SU-DHL-6 (cell line): ENCODE measurements around the gene NUFIP2.

Experiments
- H2AFZ ChIP-seq: fragments of 200-600 bp; sonication (generic); 2 replicates; pipeline ENCODE4 v1.6.1; 2014; ENCODE audit warnings: low read depth, mild to moderate bottlenecking, moderate library complexity, mixed read lengths, antibody characterized with exemption, low read length; ENCODE audit not compliant: severe bottlenecking
- H3F3A ChIP-seq: fragments of 200-600 bp; shearing (Covaris generic); 2 replicates; pipeline ENCODE4 v1.6.0; 2016; ENCODE audit warnings: antibody characterized with exemption, mild to moderate bottlenecking; ENCODE audit not compliant: insufficient read depth
- H3K27ac ChIP-seq: fragments of 200-600 bp; sonication (generic); 2 replicates; pipeline ENCODE4 v1.5.1; 2016; ENCODE audit warnings: low read depth, mild to moderate bottlenecking, low read length, moderate library complexity, mixed read lengths
- H3K27me3 ChIP-seq: fragments of 200-600 bp; sonication (generic), shearing (Covaris generic); 2 replicates; pipeline ENCODE4 v1.6.0; 2014; ENCODE audit warnings: mild to moderate bottlenecking, low read length
- H3K36me3 ChIP-seq: fragments of 200-600 bp; sonication (generic); 2 replicates; pipeline ENCODE4 v1.6.1; 2014; ENCODE audit warnings: mild to moderate bottlenecking, low read length, mixed read lengths
- H3K4me2 ChIP-seq: fragments of 300-600, 200-600 bp; shearing (Covaris generic), sonication (generic); 2 replicates; pipeline ENCODE4 v1.6.0; 2014; ENCODE audit warnings: low read length, low read depth, mild to moderate bottlenecking; ENCODE audit not compliant: poor library complexity, severe bottlenecking
- H3K4me3 ChIP-seq: fragments of 200-600 bp; sonication (generic); 2 replicates; pipeline ENCODE4 v1.5.1; 2014; ENCODE audit warnings: antibody characterized with exemption, low read length, mild to moderate bottlenecking, mixed read lengths; ENCODE audit not compliant: insufficient read depth, poor library complexity, severe bottlenecking
- H3K79me2 ChIP-seq: fragments of 200-600 bp; sonication (generic); 2 replicates; pipeline ENCODE4 v1.6.1; 2014; ENCODE audit warnings: mild to moderate bottlenecking, low read length, moderate library complexity; ENCODE audit not compliant: insufficient read depth
- H3K9ac ChIP-seq: fragments of 200-600 bp; sonication (generic); 2 replicates; pipeline ENCODE4 v1.7.0; 2014; ENCODE audit warnings: mild to moderate bottlenecking, low read length
- H3K9me2 ChIP-seq: fragments of 200-600 bp; sonication (generic); replicated peaks from 2 replicates; pipeline ENCODE4 v1.6.1; 2014; ENCODE audit warnings: low read length; ENCODE audit not compliant: insufficient read depth
- H3K9me3 ChIP-seq: fragments of 200-600 bp; sonication (generic); 2 replicates; pipeline ENCODE4 v1.6.1; 2014; ENCODE audit warnings: low read length, mixed read lengths; ENCODE audit not compliant: insufficient read depth
- H4K20me1 ChIP-seq: fragments of 200-600 bp; sonication (generic); 2 replicates; pipeline ENCODE4 v1.6.1; 2014; ENCODE audit warnings: low read depth, mild to moderate bottlenecking, antibody characterized with exemption, low read length, moderate library complexity, mixed read lengths
- CTCF ChIP-seq: fragments of 200-600 bp; sonication (generic); IDR thresholded peaks from one replicate; pipeline ENCODE4 v1.5.1; 2017; ENCODE audit warnings: antibody characterized with exemption, mild to moderate bottlenecking, low read length, moderate library complexity; ENCODE audit not compliant: insufficient read depth, poor library complexity, severe bottlenecking
- EZH2phosphoT487 ChIP-seq: fragments of 200-600 bp; sonication (generic), shearing (Covaris generic); conservative IDR thresholded peaks from 2 replicates; pipeline ENCODE4 v1.6.1; 2018; ENCODE audit warnings: mild to moderate bottlenecking, antibody characterized with exemption, low read length, moderate library complexity, mixed read lengths

NUFIP2 gene

GRCh38 chr17:29212681-29213121 is 81.2 kb downstream of the NUFIP2 start:
- TF ChIP-seq CTCF (no peak), EZH2phosphoT487 (no peak)
- Histone ChIP-seq H3K9me3 (no peaks in the 10 kb centered on the region), H2AFZ (no peak overlapping the region), H3K4me3 (no peak overlapping the region), H3K27me3 (no peaks in the 10 kb centered on the region), H3K79me2 (no peaks in the 10 kb centered on the region), H3K4me2 (no peak overlapping the region), H3K9me2 (no peaks in the 10 kb centered on the region), H4K20me1 (no peaks in the 10 kb centered on the region), H3K9ac (no peak overlapping the region), H3K36me3 (no peaks in the 10 kb centered on the region), H3K27ac (no peak overlapping the region), H3F3A (no peaks in the 10 kb centered on the region)

GRCh38 chr17:29212094-29212631 is 81.8 kb downstream of the NUFIP2 start:
- Histone ChIP-seq H4K20me1 (no peaks in the 10 kb centered on the region), H3K79me2 (no peaks in the 10 kb centered on the region), H3K4me2 (no peak overlapping the region), H2AFZ (no peak overlapping the region), H3K9me3 (no peaks in the 10 kb centered on the region), H3K27me3 (no peaks in the 10 kb centered on the region), H3K9ac (no peak overlapping the region), H3K36me3 (no peaks in the 10 kb centered on the region), H3F3A (no peaks in the 10 kb centered on the region), H3K27ac (no peak overlapping the region), H3K4me3 (no peak overlapping the region), H3K9me2 (no peaks in the 10 kb centered on the region)
- no peak for TF ChIP-seq EZH2phosphoT487
- no peak for TF ChIP-seq CTCF

- Histone ChIP-seq H3K27me3 (no peaks in the 10 kb centered on the region), H3K9me3 (no peaks in the 10 kb centered on the region), H3K4me2 (no peak overlapping the region), H3F3A (no peaks in the 10 kb centered on the region), H3K9ac (no peak overlapping the region), H2AFZ (no peak overlapping the region), H3K9me2 (no peaks in the 10 kb centered on the region), H4K20me1 (no peaks in the 10 kb centered on the region), H3K36me3 (no peaks in the 10 kb centered on the region), H3K79me2 (no peaks in the 10 kb centered on the region), H3K4me3 (no peak overlapping the region), H3K27ac (no peak overlapping the region)
- TF ChIP-seq EZH2phosphoT487 = no peak
- no peak for TF ChIP-seq CTCF
Measured at GRCh38 chr17:29210879-29211278, 83.1 kb downstream of the NUFIP2 start.
